Activated T-cell treated with anti-CD3 and anti-CD28 coated beads, Interleukin-2, amount 50 U/mL, for 24 hours (primary cell): ENCODE results near the gene METAP2.
"Not testable (repeated sequence)": the region's sequence is repeated elsewhere in the genome, so short reads cannot be mapped to it uniquely, and the experiment has no call there.

ENCODE experiments used
- DNase-seq: peaks from one replicate; pipeline ENCODE4 v3.0.0-alpha.2; 2020
- H3K27ac Mint-ChIP-seq: 2 replicates; pipeline ENCODE4 v1.8.0; 2020; ENCODE audit warnings: mild to moderate bottlenecking, mixed read lengths
- H3K27me3 Mint-ChIP-seq: 2 replicates; pipeline ENCODE4 v1.8.0; 2020; ENCODE audit warnings: mixed read lengths
- H3K36me3 Mint-ChIP-seq: 2 replicates; pipeline ENCODE4 v1.8.0; 2020; ENCODE audit warnings: low read depth, mixed read lengths
- H3K4me1 Mint-ChIP-seq: 2 replicates; pipeline ENCODE4 v1.8.0; 2020; ENCODE audit warnings: low read depth, mixed read lengths
- H3K4me3 Mint-ChIP-seq: 2 replicates; pipeline ENCODE4 v1.8.0; 2020; ENCODE audit warnings: mild to moderate bottlenecking, moderate library complexity, mixed read lengths
- H3K9me3 Mint-ChIP-seq: 2 replicates; pipeline ENCODE4 v1.8.0; 2020; ENCODE audit warnings: mixed read lengths

Gene METAP2

DNA sequence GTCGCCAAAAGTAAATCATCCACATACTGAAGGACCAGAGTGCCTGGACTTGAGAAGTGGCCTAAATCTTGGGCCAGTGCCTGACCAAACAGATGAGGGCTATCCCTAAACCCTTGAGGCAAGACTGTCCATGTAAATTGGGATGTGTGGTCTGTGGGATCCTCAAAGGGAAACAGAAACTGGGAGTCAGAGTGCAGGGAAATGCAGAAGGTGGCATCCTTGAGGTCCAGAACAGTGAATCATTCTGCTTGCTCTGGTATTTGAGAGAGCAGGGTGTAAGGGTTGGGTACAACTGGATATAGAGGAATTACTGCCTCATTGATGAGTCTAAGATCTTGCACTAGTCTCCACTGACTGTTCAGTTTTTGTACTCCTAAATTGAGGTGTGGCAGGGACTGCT, 20.1 kb upstream of the METAP2 start:
- DNase-seq, H3K27ac Mint-ChIP-seq, H3K4me3 Mint-ChIP-seq, H3K4me1 Mint-ChIP-seq, H3K36me3 Mint-ChIP-seq: not testable (repeated sequence)
- peaks cover 22% of the 10 kb centered on the region for H3K9me3 Mint-ChIP-seq
- peaks cover 15% of the 10 kb centered on the region for H3K27me3 Mint-ChIP-seq

DNA sequence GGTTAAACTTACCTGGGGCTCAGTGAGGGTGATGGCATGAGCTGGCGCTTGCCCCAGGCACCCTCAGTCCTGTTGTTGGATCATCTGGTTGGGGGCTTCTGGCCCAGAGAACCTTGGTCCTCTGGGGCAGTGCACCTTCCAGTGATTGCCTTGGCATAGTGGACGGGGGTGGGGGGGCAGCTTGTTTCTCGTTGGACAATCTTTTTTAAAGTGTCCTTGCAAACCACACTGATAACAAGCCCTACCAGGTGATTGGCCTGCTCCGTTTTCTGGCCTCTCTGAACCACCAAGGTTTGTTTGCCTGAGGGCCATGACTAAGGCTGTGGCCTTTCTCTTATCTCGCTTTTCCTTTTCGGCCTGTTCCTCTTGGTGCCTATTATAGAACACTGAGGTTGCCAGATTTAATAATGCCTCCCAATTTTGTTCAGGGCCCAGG, 19.2 kb upstream of the METAP2 start:
- H3K4me3 Mint-ChIP-seq, H3K36me3 Mint-ChIP-seq, H3K27ac Mint-ChIP-seq, H3K4me1 Mint-ChIP-seq, DNase-seq: not testable (repeated sequence)
- Mint-ChIP-seq H3K9me3 (peaks cover 23% of the 10 kb centered on the region), H3K27me3 (peaks cover 13% of the 10 kb centered on the region)

DNA sequence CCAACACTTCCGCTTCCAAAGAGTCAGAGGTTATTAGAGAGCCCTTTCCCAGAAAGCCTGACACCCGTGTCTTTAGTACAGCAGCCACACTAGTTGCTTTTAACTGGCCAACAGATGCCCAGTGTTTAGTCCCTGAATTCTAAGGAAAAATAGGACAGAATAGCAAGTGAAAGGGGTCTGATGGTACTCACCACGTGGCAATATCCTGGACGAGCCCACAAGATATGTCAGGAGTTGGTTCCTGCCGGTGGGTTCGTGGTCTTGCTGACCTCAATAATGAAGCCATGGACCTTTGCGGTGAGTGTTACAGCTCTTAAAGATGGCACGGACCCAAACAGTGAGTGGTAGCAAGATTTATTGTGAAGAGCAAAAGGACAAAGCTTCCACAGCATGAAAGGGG, 16.3 kb upstream of the METAP2 start:
- peaks cover 23% of the 10 kb centered on the region for H3K9me3 Mint-ChIP-seq
- DNase-seq, H3K36me3 Mint-ChIP-seq, H3K4me1 Mint-ChIP-seq, H3K27ac Mint-ChIP-seq, H3K4me3 Mint-ChIP-seq, H3K27me3 Mint-ChIP-seq: not testable (repeated sequence)

DNA sequence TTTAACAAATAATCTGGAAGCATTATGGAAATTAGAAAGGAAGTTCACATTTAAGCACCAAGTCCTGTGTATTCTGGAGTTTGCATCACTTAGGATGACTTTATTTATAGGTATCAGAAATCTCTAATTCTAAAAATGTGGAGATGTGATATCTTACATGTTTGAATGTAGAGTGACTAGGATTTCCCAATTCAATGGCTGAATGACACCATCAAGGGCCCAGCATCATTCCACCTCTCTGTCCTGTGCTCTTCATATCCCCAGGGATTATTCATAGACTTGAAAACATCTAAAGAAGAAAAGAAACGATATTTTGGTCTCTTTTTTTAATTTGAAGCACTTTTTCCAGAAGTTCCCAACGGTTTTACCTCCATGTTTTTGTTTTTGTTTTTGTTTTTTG, 15.2 kb upstream of the METAP2 start:
- H3K36me3 Mint-ChIP-seq, result peaks cover 6% of the 10 kb centered on the region
- H3K4me3 Mint-ChIP-seq, result no peak overlapping the region

DNA sequence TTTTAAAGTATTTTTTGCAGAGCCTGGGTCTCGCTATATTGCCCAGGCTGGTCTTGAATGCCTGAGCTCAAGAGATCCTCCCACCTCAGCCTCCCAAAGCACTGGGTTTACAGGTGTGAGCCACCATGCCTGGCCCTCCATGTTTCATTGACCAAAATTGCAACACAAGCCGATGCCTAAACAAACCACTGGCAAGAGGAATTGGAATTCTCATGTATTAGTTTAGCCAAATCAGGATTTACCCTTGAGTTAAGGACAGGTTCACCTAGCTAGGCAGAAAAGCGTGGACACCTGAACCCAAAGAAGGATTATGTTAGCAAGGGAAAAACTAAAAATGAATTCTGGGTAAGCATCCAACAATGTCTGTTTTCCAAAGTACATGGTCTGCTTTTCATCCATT, 14.6 kb upstream of the METAP2 start:
- Mint-ChIP-seq H3K27me3 (peaks cover 5% of the 10 kb centered on the region), H3K36me3 (peaks cover 6% of the 10 kb centered on the region), H3K4me1 (no peaks in the 10 kb centered on the region), H3K9me3 (peaks cover 23% of the 10 kb centered on the region), H3K27ac (no peak overlapping the region), H3K4me3 (no peak overlapping the region)
- no peak for DNase-seq

More for the DNA sequence above, 15.2 kb upstream of the METAP2 start:
- no peak overlapping the region for H3K27ac Mint-ChIP-seq
- H3K4me1 Mint-ChIP-seq, result no peaks in the 10 kb centered on the region
- peaks cover 23% of the 10 kb centered on the region for H3K9me3 Mint-ChIP-seq
- DNase-seq, result no peak
- H3K27me3 Mint-ChIP-seq, result peaks cover 5% of the 10 kb centered on the region

- Mint-ChIP-seq H3K4me3 (no peak overlapping the region), H3K9me3 (peaks cover 23% of the 10 kb centered on the region), H3K27ac (no peak overlapping the region), H3K27me3 (peaks cover 5% of the 10 kb centered on the region), H3K4me1 (no peaks in the 10 kb centered on the region), H3K36me3 (peaks cover 6% of the 10 kb centered on the region)
- DNase-seq, result no peak
These were observed 13.8 kb upstream of the METAP2 start for GRCh38 chr12:95460105-95460504.

- no peak for DNase-seq
- H3K36me3 Mint-ChIP-seq, result peaks cover 6% of the 10 kb centered on the region
- peaks cover 5% of the 10 kb centered on the region for H3K27me3 Mint-ChIP-seq
These were observed 13.1 kb upstream of the METAP2 start for GRCh38 chr12:95460896-95461295.

DNA sequence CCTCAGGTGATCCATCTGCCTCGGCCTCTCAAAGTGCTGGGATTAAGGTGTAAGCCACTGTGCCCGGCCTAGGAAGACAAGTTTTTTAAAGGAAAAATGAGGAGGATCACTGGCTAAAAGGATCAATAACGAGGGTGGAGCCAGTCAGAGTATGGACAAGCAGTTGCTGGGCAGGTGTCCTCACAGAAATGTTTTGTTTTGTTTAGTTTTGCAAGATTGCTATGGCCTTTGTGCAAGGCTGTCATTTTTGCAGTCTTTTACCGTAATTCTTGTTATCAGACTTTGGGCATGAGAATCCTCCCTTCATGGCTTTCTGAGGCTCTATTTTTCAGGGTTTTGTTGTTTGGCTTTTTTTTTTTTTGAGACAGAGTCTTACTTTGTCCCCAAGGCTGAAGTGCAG, 11.9 kb upstream of the METAP2 start:
- Mint-ChIP-seq H3K27ac (no peak overlapping the region), H3K36me3 (peaks cover 4% of the 10 kb centered on the region), H3K4me3 (no peak overlapping the region), H3K9me3 (peaks cover 17% of the 10 kb centered on the region), H3K27me3 (peaks cover 5% of the 10 kb centered on the region), H3K4me1 (no peaks in the 10 kb centered on the region)
- no peak for DNase-seq

More at GRCh38 chr12:95460896-95461295, 13.1 kb upstream of the METAP2 start:
- peaks cover 23% of the 10 kb centered on the region for H3K9me3 Mint-ChIP-seq
- no peaks in the 10 kb centered on the region for H3K4me1 Mint-ChIP-seq
- H3K4me3 Mint-ChIP-seq, result no peak overlapping the region
- H3K27ac Mint-ChIP-seq, result no peak overlapping the region

DNA sequence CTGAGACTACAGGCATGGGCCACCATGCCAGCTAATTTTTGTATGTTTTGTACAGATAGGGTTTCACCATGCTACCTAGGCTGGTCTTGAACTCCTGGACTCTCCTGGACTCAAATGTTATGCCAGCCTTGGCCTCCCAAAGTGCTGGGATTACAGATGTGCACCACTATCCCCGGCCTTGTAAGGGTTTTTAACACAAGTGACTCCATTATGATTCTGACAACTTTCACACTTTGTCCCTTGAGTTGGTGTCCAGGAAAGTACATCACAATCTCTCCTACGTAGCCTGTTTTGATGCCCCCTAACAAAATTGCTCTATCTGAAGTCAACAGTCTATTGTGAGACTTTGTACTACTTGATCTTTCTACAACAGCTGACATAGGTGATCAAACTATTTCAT, 11.4 kb upstream of the METAP2 start:
- Mint-ChIP-seq H3K4me1 (no peaks in the 10 kb centered on the region), H3K4me3 (no peak overlapping the region), H3K36me3 (peaks cover 3% of the 10 kb centered on the region), H3K27ac (no peak overlapping the region), H3K9me3 (peaks cover 12% of the 10 kb centered on the region), H3K27me3 (peaks cover 5% of the 10 kb centered on the region)
- DNase-seq, result no peak

DNA sequence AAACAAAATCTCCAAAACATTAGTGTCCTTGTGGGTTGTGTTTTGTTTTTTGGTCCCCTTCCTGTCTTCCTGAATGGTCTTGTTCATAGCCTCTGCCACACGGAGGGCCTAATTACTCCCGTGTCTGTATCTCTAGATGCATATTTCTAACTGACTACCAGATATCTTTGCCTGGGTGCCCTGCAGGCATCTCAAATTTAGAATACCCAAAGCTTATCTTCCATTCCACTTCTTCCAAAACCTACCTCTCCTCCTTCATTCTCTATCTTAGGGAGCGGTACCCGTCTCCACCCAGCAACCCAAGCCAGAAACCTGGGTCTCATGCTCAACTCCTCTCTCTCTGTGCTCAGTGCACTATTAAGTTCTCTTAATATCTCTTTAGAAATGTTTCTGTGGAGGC, 10.9 kb upstream of the METAP2 start:
- H3K36me3 Mint-ChIP-seq, result peaks cover 1% of the 10 kb centered on the region
- H3K27ac Mint-ChIP-seq, result no peak overlapping the region

DNA sequence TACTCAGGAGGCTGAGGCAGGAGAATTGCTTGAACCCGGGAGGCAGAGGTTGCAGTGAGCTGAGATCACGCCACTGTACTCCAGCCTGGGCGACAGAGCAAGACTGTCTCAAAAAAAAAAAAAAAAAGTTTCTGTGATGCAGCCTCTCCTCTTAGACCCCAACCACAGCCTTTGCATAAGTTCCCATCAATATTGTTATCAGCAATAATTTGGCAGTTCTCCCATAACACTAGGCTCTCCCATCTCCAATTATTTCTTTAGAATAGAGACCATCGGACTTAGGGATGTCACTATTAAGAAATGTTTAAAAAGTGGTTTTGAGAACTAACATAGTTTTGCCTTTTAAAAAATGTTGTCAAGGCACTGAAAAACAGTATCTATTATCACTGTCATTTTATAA, 10.2 kb upstream of the METAP2 start:
- not testable (repeated sequence) for H3K9me3 Mint-ChIP-seq, H3K4me1 Mint-ChIP-seq, H3K27ac Mint-ChIP-seq

More for the DNA sequence above, 10.9 kb upstream of the METAP2 start:
- Mint-ChIP-seq H3K4me1 (no peaks in the 10 kb centered on the region), H3K27me3 (peaks cover 5% of the 10 kb centered on the region), H3K9me3 (peaks cover 8% of the 10 kb centered on the region), H3K4me3 (no peak overlapping the region)
- DNase-seq, result no peak

GRCh38 chr12:95465275-95465674, 8.7 kb upstream of the METAP2 start:
- no peaks in the 10 kb centered on the region for H3K4me1 Mint-ChIP-seq
- no peak overlapping the region for H3K27ac Mint-ChIP-seq
- H3K36me3 Mint-ChIP-seq, result no peaks in the 10 kb centered on the region
- no peaks in the 10 kb centered on the region for H3K9me3 Mint-ChIP-seq
- no peak for DNase-seq
- H3K4me3 Mint-ChIP-seq, result no peak overlapping the region
- no peaks in the 10 kb centered on the region for H3K27me3 Mint-ChIP-seq

More for the DNA sequence above, 10.2 kb upstream of the METAP2 start:
- not testable (repeated sequence) for H3K4me3 Mint-ChIP-seq, H3K36me3 Mint-ChIP-seq, H3K27me3 Mint-ChIP-seq, DNase-seq

GRCh38 chr12:95470300-95470699, 3.7 kb upstream of the METAP2 start:
- DNase-seq, result no peak
- peaks cover 14% of the 10 kb centered on the region for H3K4me1 Mint-ChIP-seq
- no peak overlapping the region for H3K4me3 Mint-ChIP-seq
- H3K27ac Mint-ChIP-seq, result no peak overlapping the region
- H3K9me3 Mint-ChIP-seq, result no peaks in the 10 kb centered on the region
- peaks cover 21% of the 10 kb centered on the region for H3K36me3 Mint-ChIP-seq
- no peaks in the 10 kb centered on the region for H3K27me3 Mint-ChIP-seq

DNA sequence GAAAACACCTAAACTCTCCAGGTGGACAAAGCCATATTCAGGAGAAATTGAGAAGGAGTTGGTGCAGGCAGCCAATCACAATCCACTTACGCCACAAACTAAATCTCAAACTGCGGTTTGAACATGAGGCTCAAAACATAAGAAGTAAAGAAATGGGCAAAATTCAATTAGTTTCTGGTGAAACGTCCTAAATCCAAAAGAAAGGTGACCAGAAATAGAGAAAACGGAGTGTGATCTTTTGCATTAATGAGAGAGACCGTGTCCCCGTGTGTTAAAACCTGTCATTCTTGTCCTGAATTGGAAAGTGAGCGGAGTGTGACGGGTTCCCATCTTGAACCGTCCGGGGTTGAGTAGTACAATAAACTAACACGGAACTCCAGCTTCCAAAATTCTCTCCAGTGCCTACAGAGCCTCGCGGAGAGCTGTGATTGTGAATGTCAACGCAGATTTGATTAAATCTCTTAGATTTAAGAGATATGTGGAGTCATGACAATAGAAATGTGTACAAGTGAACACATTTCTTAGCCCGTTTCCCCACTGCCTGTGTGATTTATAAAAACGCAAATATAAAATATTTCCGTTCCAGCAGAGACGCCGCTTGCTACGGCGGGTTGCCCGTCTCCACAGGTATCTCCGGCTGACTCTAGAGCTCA, 595 bp upstream of the METAP2 start:
- peak overlapping the region; percentile 100 for H3K4me3 Mint-ChIP-seq
- no peak for DNase-seq
- H3K27me3 Mint-ChIP-seq, result no peaks in the 10 kb centered on the region
- H3K36me3 Mint-ChIP-seq, result peaks cover 52% of the 10 kb centered on the region
- peaks cover 43% of the 10 kb centered on the region for H3K4me1 Mint-ChIP-seq
- H3K9me3 Mint-ChIP-seq, result no peaks in the 10 kb centered on the region
- peak overlapping the region; percentile 100 for H3K27ac Mint-ChIP-seq

DNA sequence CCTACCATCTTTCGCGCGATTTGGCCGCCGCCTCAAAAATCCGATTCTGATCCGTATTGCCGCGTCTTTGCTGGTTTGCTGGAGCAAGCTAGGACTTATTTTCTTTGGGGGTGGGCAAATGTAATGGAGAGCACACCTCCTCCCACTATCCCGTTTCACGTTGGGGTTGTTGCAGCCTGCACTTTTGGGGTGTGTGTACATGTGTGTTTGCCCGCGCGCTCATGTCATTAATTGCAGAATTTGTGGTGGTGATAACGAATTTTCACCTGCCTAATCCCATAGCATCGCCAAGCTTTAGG, 657 bp downstream of the METAP2 start:
- peak overlapping the region; percentile 100 for H3K4me3 Mint-ChIP-seq
- peaks cover 64% of the 10 kb centered on the region for H3K36me3 Mint-ChIP-seq
- H3K27ac Mint-ChIP-seq, result peak overlapping the region; percentile 100
- DNase-seq, result no peak
- H3K9me3 Mint-ChIP-seq, result no peaks in the 10 kb centered on the region
- H3K4me1 Mint-ChIP-seq, result peaks cover 54% of the 10 kb centered on the region
- H3K27me3 Mint-ChIP-seq, result no peaks in the 10 kb centered on the region

DNA sequence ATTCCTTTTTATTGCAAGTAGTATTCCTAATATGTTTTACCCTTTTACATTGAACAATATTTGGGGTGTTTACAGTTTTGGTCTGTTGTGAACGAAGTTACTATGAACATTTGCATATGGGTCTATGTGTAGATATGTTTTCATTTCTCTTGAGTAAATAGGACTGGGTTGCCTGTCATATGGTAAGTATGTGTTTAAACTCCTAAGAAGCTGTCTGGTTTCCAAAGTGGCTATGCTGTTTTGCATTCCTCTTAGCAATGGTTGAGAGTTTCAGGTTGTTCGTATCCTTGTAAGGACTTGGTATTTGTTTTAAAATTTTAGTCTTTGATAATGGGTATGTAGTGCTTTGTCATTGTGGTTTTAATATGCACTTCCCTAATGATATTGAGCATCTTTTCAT, 6.3 kb downstream of the METAP2 start:
- no peak for DNase-seq
- peak overlapping the region; percentile 87 for H3K27ac Mint-ChIP-seq
- H3K36me3 Mint-ChIP-seq, result peaks cover 97% of the 10 kb centered on the region
- H3K4me1 Mint-ChIP-seq, result peaks cover 75% of the 10 kb centered on the region
- H3K27me3 Mint-ChIP-seq, result no peaks in the 10 kb centered on the region
- no peak overlapping the region for H3K4me3 Mint-ChIP-seq
- no peaks in the 10 kb centered on the region for H3K9me3 Mint-ChIP-seq
